Sigmoid colon (tissue), 7 donors: ENCODE data around the gene GMNN. TPM values are rescaled to one million over a fixed set of nuclear protein-coding genes. Genes with fewer than 3 reads are reported as not detected.

Experiments
- DNase-seq: peaks from one replicate; pipeline ENCODE4 v3.0.0-alpha.2; 2019
- H3K27ac ChIP-seq, 4 donors: fragments of 200-600 bp; sonication (generic); one replicate each; pipeline ENCODE4 v1.5.1; 2016 to 2019; ENCODE audit warnings: mild to moderate bottlenecking in 1 of 4
- H3K27me3 ChIP-seq, 3 donors: fragments of 200-600 bp; sonication (generic); one replicate each; pipeline ENCODE4 v1.5.1; 2019; ENCODE audit warnings: mild to moderate bottlenecking in 1 of 3
- H3K36me3 ChIP-seq, 4 donors: fragments of 200-600 bp; sonication (generic); one replicate each; pipeline ENCODE4 v1.5.1; 2016 to 2019
- H3K4me1 ChIP-seq, 4 donors: fragments of 200-600 bp; sonication (generic); one replicate each; pipeline ENCODE4 v1.5.1; 2017 to 2019
- H3K4me3 ChIP-seq, 4 donors: fragments of 200-600 bp; sonication (generic); one replicate each; pipeline ENCODE4 v1.5.1; 2017 to 2019; ENCODE audit warnings: mild to moderate bottlenecking in 2 of 4, moderate library complexity in 1 of 4
- H3K9me3 ChIP-seq, 4 donors: fragments of 200-600 bp in 3 of 4; sonication (generic) in 3 of 4; one replicate each; pipeline versions ENCODE4 v1.5.1 to v1.6.1; 2013 to 2019
- CTCF ChIP-seq, 4 experiments: fragments of 450-650 bp in 3 of 4; fragments of 200-600 bp in 1 of 4; IDR thresholded peaks; one replicate each; pipeline ENCODE4 v1.5.1; 2016 to 2019; ENCODE audit warnings: antibody characterized with exemption in 4 of 4, mild to moderate bottlenecking in 3 of 4, moderate library complexity in 2 of 4
- EP300 ChIP-seq, 4 donors: sonication (generic); formaldehyde crosslinking; IDR thresholded peaks; one replicate each; pipeline ENCODE4 v1.6.1; 2017; ENCODE audit warnings: antibody characterized with exemption in 4 of 4
- POLR2A ChIP-seq, 2 donors: fragments of 450-650 bp; IDR thresholded peaks; one replicate each; pipeline ENCODE4 v1.6.1; 2016; ENCODE audit warnings: antibody characterized with exemption in 2 of 2, mild to moderate bottlenecking in 2 of 2, moderate library complexity in 2 of 2
- POLR2AphosphoS5 ChIP-seq, 4 donors: sonication (generic); formaldehyde crosslinking; IDR thresholded peaks; one replicate each; pipeline ENCODE4 v1.6.1; 2017; ENCODE audit warnings: antibody characterized with exemption in 4 of 4
- WGBS, 2 donors: extraction: QIAGEN DNeasy Blood & Tissue Kit; methylation state at CpG; one replicate each; pipeline ENCODE4 v1.1.7; 2013; 5-methylcytosine and 5-hydroxymethylcytosine counted together
- intact Hi-C: fragments of 100-400 bp; cut with DNase I; formaldehyde crosslinking; loops from one replicate; pipeline ENCODE4 v1.15.1; 2023
- polyA plus RNA-seq, 3 donors: library from polyadenylated mRNA; stranded (reverse); fragments of 200-250 nt; gene quantifications; one replicate each; pipeline ENCODE4 v1.2.3, GENCODE V29; 2013
- total RNA-seq, 4 donors: library from RNA; depleted of rRNA; stranded (reverse); fragments of >200 nt; gene quantifications; one replicate each; pipeline ENCODE4 v1.1.0, GENCODE V29; 2016
- donor health status: healthy with polysubstance abuse.
- donor health status: Bipolar disorder and iron deficiency.
- donor health status: healthy.

Gene GMNN
- total and polyA plus RNA-seq, 7 donors: 4.4 to 71.7 (median 9.7) TPM

- Histone ChIP-seq H3K4me1 (peaks cover 0 to 19% (median 5%) of the 10 kb centered on the region in 4 donors), H3K36me3 (peaks cover 0 to 33% (median 0%) of the 10 kb centered on the region in 4 donors), H3K27me3 (no peaks in the 10 kb centered on the region), H3K4me3 (no peak overlapping the region), H3K9me3 (no peaks in the 10 kb centered on the region), H3K27ac (no peak overlapping the region)
- TF ChIP-seq CTCF (IDR thresholded peaks at IDR 0.05) (no peak), EP300 (IDR thresholded peaks at IDR 0.05) (no peak), POLR2A (IDR thresholded peaks at IDR 0.05) (no peak), POLR2AphosphoS5 (IDR thresholded peaks at IDR 0.05) (no peak)
- no peak for DNase-seq
- intact Hi-C loops: loop anchor here (10.0 kb wide), 1 partner anchor 284 kb away; the partner anchor contains the start of gene ALDH5A1
Observed at GRCh38 chr6:24778878-24779277, 4.1 kb downstream of the GMNN start.

- peaks cover 0 to 19% (median 5%) of the 10 kb centered on the region in 4 donors for H3K4me1 ChIP-seq
- TF ChIP-seq POLR2A (IDR thresholded peaks at IDR 0.05): no peak
- TF ChIP-seq CTCF (IDR thresholded peaks at IDR 0.05): no peak
- no peak for TF ChIP-seq POLR2AphosphoS5 (IDR thresholded peaks at IDR 0.05)
- TF ChIP-seq EP300 (IDR thresholded peaks at IDR 0.05): no peak
- WGBS, 2 donors: 9 to 54% methylated on average over 3 of the region's 3 CpGs
- H3K27me3 ChIP-seq: no peaks in the 10 kb centered on the region
- peaks cover 0 to 39% (median 2%) of the 10 kb centered on the region in 4 donors for H3K36me3 ChIP-seq
- no peak overlapping the region for H3K4me3 ChIP-seq
- H3K27ac ChIP-seq: no peak overlapping the region
- no peaks in the 10 kb centered on the region for H3K9me3 ChIP-seq
- DNase-seq: no peak
- intact Hi-C loops: loop anchor here (10.0 kb wide), 1 partner anchor 285 kb away; the partner anchor contains the start of gene ALDH5A1
Observed at GRCh38 chr6:24779416-24780016, 4.8 kb downstream of the GMNN start.

GRCh38 chr6:24780206-24780605 is 5.5 kb downstream of the GMNN start:
- Histone ChIP-seq H3K27me3 (no peaks in the 10 kb centered on the region), H3K4me3 (no peak overlapping the region), H3K27ac (no peak overlapping the region), H3K9me3 (no peaks in the 10 kb centered on the region), H3K4me1 (peaks cover 0 to 19% (median 5%) of the 10 kb centered on the region in 4 donors), H3K36me3 (peaks cover 0 to 46% (median 5%) of the 10 kb centered on the region in 4 donors)
- 20 to 74% methylated on average over 4 of the region's 4 CpGs for WGBS, 2 donors
- DNase-seq: no peak
- TF ChIP-seq POLR2AphosphoS5 (IDR thresholded peaks at IDR 0.05): no peak
- TF ChIP-seq CTCF (IDR thresholded peaks at IDR 0.05): no peak
- no peak for TF ChIP-seq EP300 (IDR thresholded peaks at IDR 0.05)
- TF ChIP-seq POLR2A (IDR thresholded peaks at IDR 0.05): no peak
- intact Hi-C loops: no loop called here

GRCh38 chr6:24788031-24788665 is 13.4 kb downstream of the GMNN start:
- Histone ChIP-seq H3K27ac (no peak overlapping the region), H3K36me3 (peaks cover 0 to 43% (median 11%) of the 10 kb centered on the region in 4 donors), H3K4me3 (no peak overlapping the region), H3K9me3 (no peaks in the 10 kb centered on the region), H3K27me3 (no peaks in the 10 kb centered on the region), H3K4me1 (no peaks in the 10 kb centered on the region)
- no peak for DNase-seq
- 86 to 87% methylated on average over 4 of the region's 4 CpGs for WGBS, 2 donors
- no peak for TF ChIP-seq CTCF (IDR thresholded peaks at IDR 0.05)
- TF ChIP-seq EP300 (IDR thresholded peaks at IDR 0.05): no peak
- no peak for TF ChIP-seq POLR2A (IDR thresholded peaks at IDR 0.05)
- TF ChIP-seq POLR2AphosphoS5 (IDR thresholded peaks at IDR 0.05): no peak
- intact Hi-C loops: no loop called here
